HG02981 (cell line): Measurements from ENCODE around the gene THAP2.

Source experiments
- ATAC-seq: cut with Tn5 transposase; IDR thresholded peaks from one replicate; pipeline ENCODE4 v1.9.1; 2021; ENCODE audit warnings: mild to moderate bottlenecking, moderate library complexity; ENCODE audit not compliant: unreplicated experiment

The THAP2 gene

DNA sequence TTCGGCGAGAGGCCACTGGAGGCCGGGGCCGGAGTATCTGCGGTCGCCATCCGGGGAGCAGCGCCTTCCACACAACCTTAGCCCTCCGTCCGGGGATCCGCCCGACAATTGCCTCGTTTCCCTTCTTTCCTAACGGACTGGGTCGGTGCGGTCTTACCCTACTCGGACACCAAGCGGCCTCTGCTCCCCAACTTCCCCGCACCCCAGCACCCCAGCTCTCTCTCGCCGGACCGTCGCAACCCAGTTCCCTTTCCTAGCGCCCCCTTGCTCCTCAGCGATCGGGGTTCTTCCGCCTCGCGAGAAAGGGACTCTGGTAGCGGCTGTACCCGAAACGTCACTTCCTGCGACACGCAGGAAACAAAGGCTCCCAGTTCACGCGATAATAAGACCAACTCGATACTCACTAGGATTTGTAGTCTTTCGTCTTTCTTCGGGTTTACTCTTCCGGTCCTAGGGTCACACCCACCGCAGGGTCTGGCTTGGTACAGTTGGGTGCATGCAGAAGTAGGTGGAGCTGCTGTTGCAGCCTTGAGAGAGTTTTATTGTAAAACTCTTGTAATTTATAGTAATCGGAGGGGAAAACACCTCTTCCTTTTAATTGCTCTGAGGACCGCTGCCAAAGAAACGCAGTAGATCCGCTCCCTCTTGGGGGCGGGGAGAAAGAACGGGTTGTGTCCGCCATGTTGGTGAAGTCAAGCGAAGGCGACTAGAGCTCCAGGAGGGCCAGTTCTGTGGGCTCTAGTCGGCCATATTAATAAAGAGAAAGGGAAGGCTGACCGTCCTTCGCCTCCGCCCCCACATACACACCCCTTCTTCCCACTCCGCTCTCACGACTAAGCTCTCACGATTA, at the start of gene THAP2, which contains the start of gene ZFC3H1:
Gene THAP2 (plus strand): TSS at position 741 of the 850 bp plus-strand sequence. CDS start 209 bp downstream, outside the sequence.
Gene ZFC3H1 (minus strand): TSS at position 288 of the 850 bp plus-strand sequence. CDS start 238 bp downstream, at position 50.
- ATAC-seq: peak; percentile 91

DNA sequence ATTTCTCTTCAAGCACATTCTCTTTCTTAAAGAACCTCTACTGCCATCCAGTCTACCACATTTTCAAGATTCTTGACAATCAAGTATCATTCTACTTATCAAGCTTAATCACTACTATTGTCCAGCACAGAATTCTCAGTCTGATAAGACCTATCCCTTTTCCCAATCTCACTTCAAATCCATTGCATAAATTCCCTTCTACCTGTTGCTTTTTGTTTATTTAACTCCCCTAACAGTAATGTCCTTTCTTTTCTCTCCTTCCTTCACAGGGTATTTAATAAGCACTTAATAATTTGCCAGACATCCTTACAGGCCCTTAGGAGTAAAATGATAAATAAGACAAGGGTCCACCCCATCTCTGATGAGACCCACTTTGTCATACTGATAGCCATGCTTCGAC, 42.2 kb upstream of the THAP2 start:
- ATAC-seq: no peak

- ATAC-seq: no peak
Measured at GRCh38 chr12:71625476-71625875, 38.6 kb upstream of the THAP2 start.

DNA sequence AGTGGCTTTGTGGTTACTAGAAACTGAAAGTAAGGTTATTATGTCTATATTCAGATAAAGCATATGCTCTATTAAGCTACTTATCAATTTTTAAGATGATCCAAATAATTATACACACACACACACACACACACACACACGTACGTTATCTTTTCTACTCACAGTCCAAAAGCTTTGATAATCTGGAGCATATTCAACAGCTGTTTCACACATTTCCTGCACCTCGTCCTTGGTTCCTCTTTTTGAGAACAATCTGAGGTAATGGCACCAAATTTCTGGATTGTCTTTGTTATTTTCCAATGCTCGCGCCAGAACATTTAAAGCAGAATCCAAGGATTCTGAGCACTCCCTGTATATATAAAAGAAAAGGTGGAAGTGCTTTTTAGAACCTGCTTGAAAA, 38.0 kb upstream of the THAP2 start:
- peak; percentile 61 for ATAC-seq

DNA sequence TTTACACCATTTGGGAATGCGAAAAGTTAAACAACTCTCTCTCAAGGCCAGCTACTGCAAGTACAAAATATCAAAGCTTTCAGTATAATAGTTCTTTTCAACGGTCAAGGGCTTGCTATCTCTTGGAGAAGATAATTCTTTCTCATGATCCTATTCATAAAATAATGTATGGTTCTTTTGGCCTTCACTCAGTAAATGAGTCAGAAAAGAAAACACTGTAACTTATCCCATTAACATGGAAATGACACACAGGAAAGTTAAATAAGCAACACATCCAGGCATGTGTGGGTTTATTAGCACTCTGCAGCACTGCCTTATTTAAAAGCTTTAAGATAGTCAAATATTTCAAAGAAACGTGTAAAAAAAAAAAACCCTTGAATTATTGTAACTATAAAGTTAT, 37.3 kb upstream of the THAP2 start:
- ATAC-seq: no peak

DNA sequence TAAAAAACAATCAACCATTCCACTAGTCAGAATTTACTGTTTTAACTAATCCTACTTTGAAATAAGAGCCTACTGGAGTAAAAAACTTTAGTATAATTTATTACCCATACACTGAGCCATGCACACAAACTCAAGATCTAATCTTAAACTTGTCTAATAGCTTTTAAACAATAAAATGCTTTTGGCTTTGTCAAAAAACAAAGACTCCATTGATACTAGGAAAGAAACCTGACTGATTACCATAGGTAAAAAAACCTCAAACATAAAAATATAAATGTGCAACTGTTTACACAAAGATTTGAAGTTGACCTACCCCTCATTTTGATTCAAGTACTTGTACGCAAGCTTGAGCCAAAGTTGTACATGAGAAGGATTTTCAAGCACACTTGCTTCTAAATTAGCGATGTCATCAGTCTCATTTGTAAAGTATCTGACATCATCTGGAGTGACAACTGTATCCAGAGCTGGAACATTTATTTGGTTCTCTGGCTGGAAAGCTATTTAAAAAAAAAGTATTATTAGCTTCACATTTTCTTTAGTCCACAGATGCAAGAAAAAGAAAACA, 36.6 kb upstream of the THAP2 start:
- no peak for ATAC-seq

DNA sequence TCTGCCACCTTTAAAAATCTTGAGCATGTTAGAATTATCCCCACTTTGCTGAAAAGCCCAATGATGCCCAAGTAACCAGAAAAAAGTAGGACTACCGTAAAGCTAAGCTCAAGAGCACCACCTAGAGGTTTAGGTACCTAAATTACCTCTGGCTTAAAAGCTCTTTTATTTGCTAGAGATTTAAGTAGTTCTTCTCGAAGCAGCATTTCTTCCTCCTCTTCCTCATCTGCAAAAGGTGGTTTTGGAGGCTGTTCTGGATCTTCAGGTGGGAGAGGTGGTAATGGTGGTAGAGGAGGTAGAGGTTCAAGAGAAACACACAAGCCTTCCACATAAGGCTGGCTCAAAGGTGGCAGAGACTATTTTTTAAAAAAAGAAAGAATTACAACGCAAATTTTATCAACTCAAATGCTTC, 27.4 kb upstream of the THAP2 start:
- ATAC-seq: peak; percentile 50

DNA sequence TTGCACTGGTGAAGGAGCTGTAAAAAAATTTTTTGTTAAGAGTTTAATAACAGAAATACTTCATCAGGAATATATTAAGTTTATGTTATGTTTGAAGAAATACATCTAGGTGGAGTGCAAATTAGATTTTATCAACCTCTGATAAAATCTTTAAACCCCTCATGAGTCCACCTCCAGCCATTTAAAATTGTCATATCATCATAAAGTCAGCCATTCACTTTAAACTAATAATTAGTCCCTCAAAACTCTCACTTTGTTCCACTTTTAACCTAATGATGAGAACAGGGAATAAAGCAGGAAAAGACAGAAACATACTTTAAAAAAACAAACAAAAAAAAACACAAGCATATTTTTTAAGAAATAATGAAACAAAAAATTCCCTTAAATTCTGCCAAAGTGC, 25.6 kb upstream of the THAP2 start:
- ATAC-seq: no peak

DNA sequence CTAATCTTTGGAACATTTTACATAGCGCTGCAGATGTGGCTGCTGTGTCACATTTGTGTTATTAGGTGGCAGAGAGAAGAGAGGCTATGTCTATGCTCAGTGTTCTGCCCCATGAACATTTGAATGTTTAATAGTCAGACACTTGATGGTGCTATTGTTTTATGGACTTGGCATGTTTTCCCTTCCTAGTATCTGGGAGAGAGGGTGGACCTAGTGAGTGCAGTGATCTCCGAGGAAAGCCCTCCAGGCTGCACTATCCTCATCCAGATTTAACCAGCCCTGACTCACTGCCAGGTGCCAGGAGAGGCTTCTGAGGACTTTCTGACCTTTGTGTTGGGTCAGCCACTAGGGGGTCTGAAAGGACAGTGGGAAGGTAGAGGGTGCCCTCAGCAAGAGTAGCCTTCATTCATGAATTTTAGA, 24.8 kb upstream of the THAP2 start:
- peak; percentile 45 for ATAC-seq

DNA sequence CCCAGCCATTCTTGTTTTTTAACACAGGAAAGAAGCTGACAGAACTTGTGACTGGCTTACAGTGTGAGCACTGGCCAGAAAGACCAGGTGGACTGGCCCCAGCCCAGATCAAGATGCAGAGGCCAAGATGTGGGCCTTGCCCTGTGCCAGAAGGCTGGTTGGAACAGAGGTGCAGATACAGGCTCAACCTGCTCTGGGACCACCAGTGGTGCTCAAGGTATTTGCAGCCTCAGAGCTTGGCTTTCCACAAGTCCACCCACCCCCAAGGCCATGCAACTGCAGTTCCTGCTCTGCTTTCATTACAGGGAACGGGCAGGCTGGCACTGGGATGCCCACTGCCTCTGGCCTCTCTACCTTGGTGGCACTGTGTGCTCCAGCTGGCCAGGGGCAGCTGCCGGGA, 23.8 kb upstream of the THAP2 start:
- no peak for ATAC-seq

DNA sequence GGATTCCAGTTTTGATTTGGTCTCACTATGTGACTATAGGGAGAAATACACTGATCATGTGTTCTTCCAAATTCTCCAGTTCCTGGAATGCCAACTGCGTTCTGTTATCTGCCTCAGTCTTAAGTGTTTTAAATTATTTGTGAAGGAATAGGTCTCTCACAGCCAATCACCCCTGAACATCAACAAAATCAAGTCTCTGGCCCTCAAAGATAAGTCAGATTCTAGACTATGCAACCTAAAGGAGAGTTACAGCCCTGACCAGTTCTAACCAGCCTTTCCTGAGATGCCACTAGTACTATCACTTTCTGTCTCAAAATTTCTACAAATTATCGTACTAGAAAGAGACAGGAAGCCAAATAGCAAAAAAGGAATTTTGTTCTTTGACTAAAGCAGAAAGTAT, 22.7 kb upstream of the THAP2 start:
- no peak for ATAC-seq

GRCh38 chr12:71642264-71642663, 21.8 kb upstream of the THAP2 start:
- ATAC-seq: peak; percentile 60

DNA sequence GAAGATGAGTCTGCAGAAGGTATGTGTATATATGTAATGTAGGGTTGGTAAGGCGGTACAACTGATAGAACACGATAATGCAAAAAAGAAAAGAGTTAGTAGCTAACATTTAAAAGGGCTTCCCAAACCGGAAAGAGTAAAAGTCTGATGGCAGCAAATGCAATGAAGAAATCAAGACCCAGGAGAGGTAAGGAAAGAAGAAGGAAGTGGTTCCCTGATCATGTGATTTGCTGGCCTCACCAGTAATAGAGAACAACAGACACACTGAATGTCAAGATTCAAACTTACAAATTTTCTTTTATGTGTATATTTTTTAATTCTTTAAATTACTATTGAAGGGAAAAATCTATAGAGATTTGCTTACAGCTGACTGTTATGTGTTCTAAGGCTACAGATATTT, 18.8 kb upstream of the THAP2 start:
- ATAC-seq: no peak

DNA sequence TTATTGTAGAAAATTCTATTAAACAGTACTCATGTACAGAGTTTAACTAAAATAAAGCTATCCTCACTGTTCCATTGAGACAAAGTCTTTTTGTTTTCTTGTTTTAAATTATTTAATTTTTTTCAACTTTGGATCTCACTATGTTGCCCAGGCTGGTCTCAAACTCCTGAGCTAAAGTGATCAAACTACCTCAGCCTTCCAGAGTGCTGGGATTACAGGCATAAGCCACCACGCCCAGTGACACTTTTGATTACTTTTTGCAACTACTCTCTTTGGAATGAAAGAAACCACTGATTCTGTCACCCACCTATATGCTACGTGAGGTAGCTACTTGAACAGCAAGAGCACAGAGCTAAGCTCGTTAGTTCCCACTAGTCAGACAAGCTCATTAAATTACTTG, 17.6 kb upstream of the THAP2 start:
- no peak for ATAC-seq

DNA sequence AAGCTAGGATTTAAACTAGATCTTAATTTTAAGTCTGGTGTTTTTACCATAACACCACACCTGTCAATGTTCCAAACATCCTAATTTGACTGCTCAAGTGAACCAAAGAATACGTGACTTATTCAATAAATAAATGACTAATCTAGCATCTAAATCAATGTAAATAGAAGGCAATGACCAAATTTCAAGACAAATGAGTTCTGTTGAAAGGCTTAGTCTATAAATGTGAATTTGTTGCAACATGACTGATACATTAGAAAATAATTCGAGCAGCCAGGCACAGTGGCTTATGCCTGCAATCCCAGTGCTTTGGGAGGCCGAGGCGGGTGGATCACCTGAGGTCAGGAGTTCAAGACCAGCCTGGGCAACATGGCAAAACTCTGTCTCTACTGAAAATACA, 15.6 kb upstream of the THAP2 start:
- no peak for ATAC-seq

GRCh38 chr12:71649401-71649800, 14.7 kb upstream of the THAP2 start:
- ATAC-seq: no peak

DNA sequence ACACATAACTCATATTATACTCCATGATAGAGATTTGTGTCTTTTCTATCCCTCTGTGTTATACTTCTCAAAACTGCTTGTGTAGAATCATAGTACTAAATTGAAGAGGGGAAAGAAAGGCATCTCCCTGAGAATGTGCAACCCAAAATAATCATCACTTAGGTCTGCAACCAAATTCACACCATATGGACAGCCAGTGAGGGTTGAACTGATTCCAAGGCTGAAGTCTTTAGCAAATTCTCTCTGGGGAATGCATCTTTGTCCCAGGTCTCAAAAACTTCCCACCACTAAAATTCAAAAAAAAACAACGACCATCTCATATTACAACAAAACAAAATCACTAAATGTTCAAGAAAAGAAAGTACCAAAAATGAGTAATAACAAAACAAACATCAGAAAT, 11.4 kb upstream of the THAP2 start:
- ATAC-seq: no peak

GRCh38 chr12:71653137-71653536, 11.0 kb upstream of the THAP2 start:
- ATAC-seq: no peak

DNA sequence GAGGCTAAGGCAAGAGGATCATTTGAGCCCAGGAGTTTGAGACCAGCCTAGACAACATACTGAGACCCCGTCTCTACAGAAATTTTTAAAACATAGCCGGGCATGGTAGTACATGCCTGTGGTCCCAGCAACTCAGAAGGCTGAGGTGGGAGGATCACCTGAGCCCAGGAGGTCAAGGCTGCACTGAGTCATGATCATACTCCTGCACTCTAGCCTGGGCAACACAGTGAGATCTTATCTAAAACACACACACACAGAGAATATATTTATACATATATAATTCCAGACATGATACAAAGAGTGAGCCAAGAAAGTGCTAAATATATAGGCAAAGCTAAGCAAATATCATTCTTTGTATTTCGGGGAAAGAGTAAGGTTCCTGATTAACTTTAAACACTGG, 9.9 kb upstream of the THAP2 start:
- ATAC-seq: no peak

DNA sequence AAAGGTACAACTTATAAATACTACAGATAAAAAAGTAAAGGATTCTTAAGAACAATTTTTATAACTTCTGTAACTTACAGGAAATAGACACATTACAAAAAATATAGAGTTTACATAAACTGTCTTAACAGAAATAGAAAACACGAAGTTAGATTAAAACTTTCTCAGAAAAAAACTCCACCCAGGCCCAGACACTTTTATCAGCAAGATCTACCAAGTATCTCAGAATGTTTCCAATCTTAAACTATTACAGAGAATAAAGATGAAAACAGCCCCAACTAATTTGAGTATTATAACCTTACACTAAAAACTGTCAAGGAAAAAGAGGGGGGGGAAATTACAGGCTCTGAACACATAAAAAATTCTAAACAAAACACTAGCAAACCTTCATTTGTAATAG, 8.6 kb upstream of the THAP2 start:
- ATAC-seq: no peak

DNA sequence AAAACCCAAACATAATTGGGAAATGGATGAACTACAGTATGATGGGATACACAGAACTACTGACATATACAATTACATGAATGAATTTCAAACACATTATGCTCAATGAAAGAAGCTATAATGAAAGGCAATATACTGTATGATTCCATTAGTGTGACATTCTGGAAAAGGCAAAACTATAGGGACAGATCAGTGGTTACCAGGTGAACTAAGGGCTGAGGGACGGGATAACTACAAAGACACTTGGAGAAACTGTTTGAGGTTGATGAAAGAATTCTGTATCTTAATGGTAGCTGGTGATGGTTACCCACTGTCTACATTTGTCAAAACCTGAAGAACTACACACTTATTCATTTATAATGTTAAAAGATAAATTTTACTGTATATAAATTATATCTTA, 8.2 kb upstream of the THAP2 start:
- ATAC-seq: no peak

DNA sequence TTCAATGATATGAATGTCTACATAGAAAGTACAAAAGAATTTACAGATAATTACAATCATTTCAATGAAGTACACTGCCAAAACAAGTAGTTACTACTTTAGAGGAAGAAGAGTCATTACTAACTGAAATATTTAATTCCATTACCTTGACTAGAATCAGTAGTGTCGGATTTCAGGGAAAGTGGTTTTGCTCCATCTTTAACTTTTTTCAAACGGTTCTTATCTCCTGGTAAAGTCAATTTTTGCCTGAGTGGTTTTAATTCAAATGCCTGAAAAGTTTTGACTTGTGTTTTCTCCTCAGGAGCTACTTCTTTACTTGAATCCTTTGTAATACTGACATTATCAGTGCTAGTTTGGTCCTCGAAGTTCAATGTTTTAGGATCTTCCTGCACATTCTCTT, 7.4 kb upstream of the THAP2 start:
- no peak for ATAC-seq
